RWPE2 (cell line): ENCODE results near the gene EEFSEC.

Source experiments
- ATAC-seq: fragments of 200-7000 bp; cut with Tn5 transposase; 3 replicates; pipeline ENCODE4 v1.9.1; 2021; ENCODE audit warnings: low read depth
- DNase-seq: peaks from one replicate; pipeline ENCODE4 v3.0.0-alpha.2; 2020; ENCODE audit warnings: low spot score
- H3K27ac ChIP-seq: fragments of 450-650 bp; 2 replicates; pipeline ENCODE4 v1.5.1; 2017; ENCODE audit warnings: mild to moderate bottlenecking; ENCODE audit not compliant: poor library complexity, severe bottlenecking
- H3K27me3 ChIP-seq: fragments of 250-450 bp; sonication (Bioruptor Pico); 2 replicates; pipeline ENCODE4 v1.5.1; 2021; ENCODE audit warnings: mild to moderate bottlenecking, moderate library complexity; ENCODE audit not compliant: insufficient read depth, poor library complexity, severe bottlenecking
- H3K36me3 ChIP-seq: fragments of 250-450 bp; sonication (Bioruptor Pico); 2 replicates; pipeline ENCODE4 v1.5.1; 2020; ENCODE audit warnings: low read depth, mild to moderate bottlenecking, moderate library complexity
- H3K4me1 ChIP-seq: fragments of 250-450 bp; sonication (Bioruptor Pico); 2 replicates; pipeline ENCODE4 v1.5.1; 2021; ENCODE audit warnings: mild to moderate bottlenecking, moderate library complexity; ENCODE audit not compliant: insufficient read depth, poor library complexity, severe bottlenecking
- H3K4me3 ChIP-seq: fragments of 250-450 bp; sonication (Bioruptor Pico); 2 replicates; pipeline ENCODE4 v1.5.1; 2021; ENCODE audit warnings: mild to moderate bottlenecking, moderate library complexity; ENCODE audit not compliant: severe bottlenecking
- H3K9me3 ChIP-seq: fragments of 250-450 bp; sonication (Bioruptor Pico); 2 replicates; pipeline ENCODE4 v1.5.1; 2021; ENCODE audit warnings: mild to moderate bottlenecking, moderate library complexity; ENCODE audit not compliant: severe bottlenecking
- CTCF ChIP-seq: fragments of 450-650 bp; IDR thresholded peaks from one replicate; pipeline ENCODE4 v1.5.1; 2017; ENCODE audit warnings: mild to moderate bottlenecking, moderate library complexity; ENCODE audit not compliant: poor library complexity, severe bottlenecking

The EEFSEC gene

DNA sequence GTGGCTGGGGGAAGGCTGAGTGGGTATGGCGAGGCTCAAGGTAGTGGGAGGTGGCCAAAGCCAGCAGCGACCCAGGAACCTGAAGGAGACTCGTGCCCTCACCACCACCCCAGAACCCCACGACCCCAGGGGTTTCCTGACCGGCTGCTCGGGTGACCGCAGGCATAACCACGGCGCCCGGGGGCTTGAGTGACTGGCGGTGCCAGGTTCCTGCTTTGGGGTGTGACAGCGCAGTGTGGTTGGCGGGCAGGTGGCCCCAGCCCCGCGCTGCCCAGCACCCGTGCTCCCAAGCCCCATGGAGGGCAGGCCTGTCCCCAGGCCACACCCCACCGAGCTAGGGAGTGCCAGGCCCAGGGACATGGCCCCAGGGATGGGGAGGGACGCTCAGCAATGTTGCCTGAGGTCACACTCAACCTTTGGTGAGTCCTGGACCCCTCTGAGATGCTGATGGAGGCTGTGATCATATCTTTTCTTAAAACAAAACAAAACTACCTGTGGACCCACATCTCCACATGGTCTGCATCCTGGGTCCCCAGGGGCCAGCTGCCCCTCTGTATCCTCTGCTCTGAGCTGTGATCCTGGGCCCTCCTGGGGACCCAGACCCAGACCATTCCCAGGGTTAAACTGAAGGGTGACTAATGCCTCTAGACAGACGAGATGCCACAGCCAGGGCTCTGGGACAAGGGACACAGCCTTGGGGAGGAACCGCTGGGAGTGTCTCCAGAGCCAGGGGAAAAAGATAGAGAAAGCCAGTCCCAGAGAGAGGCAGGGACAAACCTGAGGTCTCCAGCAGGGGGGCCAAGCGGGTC, 300.4 kb downstream of the EEFSEC start:
- DNase-seq (no peak), ATAC-seq (no peak)
- TF ChIP-seq CTCF = no peak
- H3K27me3 ChIP-seq = no peaks in the 10 kb centered on the region
- H3K9me3 ChIP-seq = no peaks in the 10 kb centered on the region
- H3K27ac ChIP-seq = no peak overlapping the region
- H3K36me3 ChIP-seq = no peaks in the 10 kb centered on the region
- H3K4me3 ChIP-seq = no peak overlapping the region
- H3K4me1 ChIP-seq = no peaks in the 10 kb centered on the region

GRCh38 chr3:128454310-128454618, 301.0 kb downstream of the EEFSEC start:
- TF ChIP-seq CTCF = no peak
- ATAC-seq (no peak), DNase-seq (no peak)
- Histone ChIP-seq H3K9me3 (no peaks in the 10 kb centered on the region), H3K36me3 (no peaks in the 10 kb centered on the region), H3K4me3 (no peak overlapping the region), H3K27ac (no peak overlapping the region), H3K27me3 (no peaks in the 10 kb centered on the region), H3K4me1 (no peaks in the 10 kb centered on the region)

DNA sequence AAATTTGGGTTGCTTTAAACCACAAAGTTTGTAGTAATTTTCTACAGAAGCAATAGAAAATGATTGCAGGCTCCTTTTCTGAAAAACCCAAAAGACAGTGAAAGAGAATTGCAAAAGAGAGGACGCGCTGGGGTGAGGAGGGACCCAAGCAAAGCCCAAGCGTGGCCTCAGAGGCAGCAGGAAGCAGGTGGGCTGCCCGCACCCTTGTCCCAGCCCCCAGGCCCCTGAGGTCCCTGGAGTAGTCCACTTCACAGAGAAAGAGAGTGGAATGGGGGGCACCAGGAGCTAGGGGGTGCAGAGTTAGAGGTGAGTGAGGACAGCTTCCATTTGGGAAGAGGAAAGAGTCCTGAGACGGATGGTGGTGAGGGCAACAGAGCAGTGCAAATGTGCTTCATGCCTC, 301.8 kb downstream of the EEFSEC start:
- Histone ChIP-seq H3K4me3 (no peak overlapping the region), H3K27me3 (no peaks in the 10 kb centered on the region), H3K4me1 (no peaks in the 10 kb centered on the region), H3K9me3 (no peaks in the 10 kb centered on the region), H3K27ac (no peak overlapping the region), H3K36me3 (no peaks in the 10 kb centered on the region)
- no peak for TF ChIP-seq CTCF
- DNase-seq (no peak), ATAC-seq (no peak)

DNA sequence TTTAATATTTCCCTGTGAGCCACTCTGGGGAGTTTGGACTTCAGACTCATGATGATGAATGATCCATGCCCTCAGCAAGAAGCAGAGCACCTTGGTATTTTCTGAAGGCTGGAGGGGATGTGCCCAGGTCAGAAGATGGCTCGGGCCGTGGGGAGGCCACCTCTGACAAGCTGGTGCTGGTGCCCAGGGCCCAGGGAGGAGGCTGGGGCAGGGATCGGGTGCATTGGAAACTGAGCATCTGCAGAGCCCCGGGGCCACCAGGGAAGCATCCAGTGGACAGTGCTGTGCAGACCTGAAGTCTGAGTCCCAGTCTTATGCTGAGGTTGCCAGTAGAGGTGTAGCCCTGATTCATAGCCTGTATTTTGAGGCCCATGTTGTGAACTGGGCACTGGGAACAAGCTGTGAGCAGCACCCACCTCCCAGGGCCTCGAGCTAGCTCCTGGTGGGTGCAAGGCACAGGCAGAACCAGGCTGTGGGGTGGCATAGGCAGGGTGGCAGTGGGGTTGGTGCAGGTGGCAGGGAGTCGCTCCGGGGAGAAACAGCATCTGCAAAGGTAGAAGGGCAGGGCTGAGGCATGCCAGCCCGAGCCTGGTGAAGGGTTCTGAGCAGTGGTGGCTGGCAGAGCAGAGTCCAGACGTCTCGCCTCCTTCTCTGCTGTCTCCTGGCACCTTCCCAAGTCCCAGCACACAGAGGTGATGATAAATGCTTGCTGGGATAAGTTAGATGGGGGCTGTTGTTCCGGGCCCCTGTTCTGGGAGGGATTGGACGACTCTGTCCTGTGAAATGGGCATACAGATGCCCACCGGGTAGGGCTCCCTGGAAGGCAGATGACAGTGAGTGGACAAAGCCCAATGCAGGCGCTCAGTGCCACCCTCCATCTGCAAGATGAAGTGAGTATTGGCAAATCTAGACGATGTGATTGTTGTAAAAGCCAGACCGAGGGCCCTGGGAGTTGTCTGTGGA, 302.8 kb downstream of the EEFSEC start:
- no peak for DNase-seq
- ATAC-seq = peak; percentile 26; the same call in 1 of the 3 replicates
- Histone ChIP-seq H3K4me3 (no peak overlapping the region), H3K27me3 (no peaks in the 10 kb centered on the region), H3K4me1 (no peaks in the 10 kb centered on the region), H3K9me3 (no peaks in the 10 kb centered on the region), H3K36me3 (no peaks in the 10 kb centered on the region), H3K27ac (no peak overlapping the region)
- TF ChIP-seq CTCF = no peak
